IPS DF 4.7 (cell line): ENCODE results near the gene PLIN1.

Experiments
- DNase-seq: peaks from one replicate; pipeline ENCODE4 v3.0.0-alpha.2; 2013; ENCODE audit warnings: low spot score; ENCODE audit errors: extremely low read depth

PLIN1 gene

GRCh38 chr15:89628806-89629715 is 50.1 kb downstream of the PLIN1 start:
- no peak for DNase-seq

DNA sequence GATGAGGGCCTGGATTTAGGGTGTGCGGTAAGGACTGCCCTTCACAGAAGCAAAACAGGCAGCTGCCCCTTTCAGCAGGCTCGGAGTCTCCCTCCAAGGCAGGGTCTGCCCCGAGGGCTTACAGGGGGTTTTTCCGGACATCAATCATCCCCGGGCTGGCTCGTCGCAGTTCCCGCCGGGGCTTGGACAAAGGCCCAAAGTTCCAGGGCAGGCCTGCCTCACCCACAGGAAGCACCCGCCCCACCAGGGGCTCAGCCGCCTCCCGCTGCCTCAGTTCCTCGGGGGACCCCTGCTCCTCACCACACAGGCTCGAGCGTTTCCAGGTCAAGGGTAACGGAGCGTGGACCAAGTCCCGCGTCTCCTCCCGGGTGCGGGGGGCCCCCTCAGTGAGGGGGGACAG is 50.9 kb downstream of the PLIN1 start:
- no peak for DNase-seq

DNA sequence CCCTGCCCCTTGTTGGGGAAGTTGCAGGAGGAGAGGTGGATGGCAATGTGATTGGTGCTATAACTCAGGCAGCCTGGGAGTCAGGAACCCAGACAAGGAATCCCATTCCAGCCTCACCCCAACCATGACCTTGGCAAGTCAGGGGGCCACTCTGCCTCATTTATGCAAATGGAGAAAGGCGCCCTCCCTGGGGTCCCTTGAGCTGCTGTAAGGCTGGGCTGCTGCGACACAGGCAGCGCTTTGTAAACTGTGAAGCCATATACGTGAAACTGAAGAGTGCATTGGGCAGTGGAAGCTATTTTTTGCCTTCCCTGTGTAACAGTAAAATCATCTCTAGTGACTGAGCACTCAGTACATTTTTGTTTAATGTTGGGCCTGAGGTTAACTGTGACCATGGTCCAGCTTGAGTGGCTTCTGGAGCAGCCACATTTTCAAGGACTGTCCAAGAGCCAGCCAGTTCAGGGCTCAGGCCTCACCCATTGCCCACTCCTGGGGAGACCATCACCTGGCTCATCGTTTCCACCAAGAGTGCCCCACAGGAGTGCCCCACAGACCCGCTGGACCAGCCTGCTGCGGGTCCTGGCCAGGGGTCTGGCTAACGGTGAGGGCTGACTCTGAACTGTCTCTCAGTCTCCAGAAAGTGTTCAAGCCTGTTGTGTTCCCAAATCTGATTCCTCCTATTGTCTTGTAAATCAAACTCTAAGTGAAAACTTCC is 51.8 kb downstream of the PLIN1 start:
- no peak for DNase-seq

GRCh38 chr15:89625716-89626115 is 53.5 kb downstream of the PLIN1 start:
- DNase-seq, result no peak

DNA sequence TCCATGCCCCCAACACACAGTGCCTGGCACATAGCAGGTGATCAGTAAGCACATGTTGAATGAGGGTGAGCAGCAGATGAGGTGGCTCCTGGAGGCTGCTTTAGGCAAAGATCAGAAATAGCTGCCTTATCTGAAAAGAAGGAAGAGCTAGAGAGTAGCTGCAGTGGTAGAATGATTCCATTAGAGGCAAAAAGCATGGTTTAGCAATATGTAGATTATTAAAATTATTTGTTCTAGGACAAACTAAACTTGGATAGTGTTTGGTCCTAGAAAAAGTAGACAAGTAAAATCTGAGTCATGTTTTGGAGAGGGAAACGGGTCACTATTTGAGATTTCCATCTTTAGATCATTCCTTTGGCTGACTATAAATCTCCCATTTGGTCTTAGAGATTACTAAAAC is 56.0 kb downstream of the PLIN1 start:
- DNase-seq, result no peak

- no peak for DNase-seq
Observed at GRCh38 chr15:89621547-89621946, 57.6 kb downstream of the PLIN1 start.

DNA sequence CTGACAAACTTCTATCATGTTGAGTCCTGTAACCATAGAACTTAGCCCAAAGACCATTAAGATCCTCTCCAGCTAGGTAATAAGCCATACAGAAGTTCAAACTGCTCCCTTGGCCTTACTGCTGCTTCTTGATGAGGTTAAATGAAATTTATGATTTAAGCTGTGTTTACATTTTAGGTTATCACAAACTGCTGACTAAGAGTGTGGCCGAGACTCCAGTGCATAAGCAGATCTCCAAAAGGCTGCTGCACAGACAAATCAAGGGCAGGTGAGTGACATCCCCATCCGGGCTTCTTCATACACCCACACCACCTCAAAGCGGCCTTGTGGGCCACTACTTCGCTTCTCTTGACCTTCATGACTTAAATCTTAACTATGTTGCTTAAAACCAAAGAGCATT is 62.9 kb downstream of the PLIN1 start:
- DNase-seq, result no peak

- DNase-seq, result no peak
Observed at GRCh38 chr15:89615135-89615534, 64.0 kb downstream of the PLIN1 start.
